Natural killer cell treated with Interleukin-12 subunit alpha and Interleukin-12 subunit beta and Interleukin-15 and Interleukin-18, amount 100 ng/mL, for 72 hours (primary cell): Measurements from ENCODE around the gene PAF1. TPM values are rescaled to one million over a fixed set of nuclear protein-coding genes. Genes with fewer than 3 reads are reported as not detected.

Experiments
- ATAC-seq, 2 donors: fragments of 150-1000 bp; cut with Tn5 transposase in 1 of 2; sonication (Bioruptor Pico), chemical (Tn5 transposase) in 1 of 2; 2 replicates each; pipeline ENCODE4 v1.10.0; 2021
- DNase-seq: peaks from one replicate; pipeline ENCODE4 v3.0.0; 2022; ENCODE audit warnings: low spot score
- H3K27ac Mint-ChIP-seq, 2 donors: 1 replicate in 1 of 2; 2 replicates in 1 of 2; pipeline ENCODE4 v1.8.0; 2022; ENCODE audit warnings: mixed read lengths in 2 of 2, mild to moderate bottlenecking in 1 of 2, moderate library complexity in 1 of 2
- H3K27me3 Mint-ChIP-seq, 2 donors: 1 replicate in 1 of 2; 2 replicates in 1 of 2; pipeline ENCODE4 v1.8.0; 2022; ENCODE audit warnings: mixed read lengths in 2 of 2
- H3K36me3 Mint-ChIP-seq: one replicate; pipeline ENCODE4 v1.8.0; 2022; ENCODE audit warnings: mixed read lengths
- H3K4me1 Mint-ChIP-seq, 2 donors: 1 replicate in 1 of 2; 2 replicates in 1 of 2; pipeline ENCODE4 v1.8.0; 2022; ENCODE audit warnings: low read depth in 2 of 2, mixed read lengths in 2 of 2, mild to moderate bottlenecking in 1 of 2
- H3K4me3 Mint-ChIP-seq: one replicate; pipeline ENCODE4 v1.8.0; 2022; ENCODE audit warnings: mixed read lengths
- H3K9me3 Mint-ChIP-seq: 2 replicates; pipeline ENCODE4 v1.8.0; 2022; ENCODE audit warnings: mixed read lengths
- total RNA-seq, 2 donors: library from RNA; stranded (reverse); gene quantifications; one replicate each; pipeline ENCODE4 v1.2.3, GENCODE V29; 2022

Gene PAF1
- total RNA-seq, 2 donors from 2014 or later: 38.1 to 39.2 TPM

DNA sequence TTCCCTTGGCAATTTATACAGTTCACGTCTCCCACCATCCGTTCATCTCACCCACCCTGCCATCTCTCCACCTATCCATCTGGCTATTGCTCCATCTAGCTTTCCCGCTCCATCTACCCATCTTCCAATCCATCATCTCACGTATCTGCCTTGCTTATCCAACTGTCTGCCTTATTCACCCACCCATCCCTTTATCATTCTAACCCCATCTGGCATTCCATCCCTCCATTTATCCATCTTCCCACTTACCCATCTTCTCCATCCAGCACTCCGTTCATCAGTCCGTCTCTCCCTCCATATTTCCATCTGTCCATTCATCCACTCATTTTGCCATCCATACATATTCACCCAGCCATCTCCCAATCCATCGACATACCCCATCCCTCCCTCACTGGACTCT lies 34.8 kb upstream of the PAF1 start:
- Mint-ChIP-seq H3K27me3 (no peaks in the 10 kb centered on the region), H3K4me1 (peaks cover 3 to 16% of the 10 kb centered on the region in 2 donors), H3K36me3 (no peaks in the 10 kb centered on the region), H3K4me3 (no peak overlapping the region), H3K27ac (no peak overlapping the region), H3K9me3 (no peaks in the 10 kb centered on the region)
- no peak for ATAC-seq
- DNase-seq: no peak

DNA sequence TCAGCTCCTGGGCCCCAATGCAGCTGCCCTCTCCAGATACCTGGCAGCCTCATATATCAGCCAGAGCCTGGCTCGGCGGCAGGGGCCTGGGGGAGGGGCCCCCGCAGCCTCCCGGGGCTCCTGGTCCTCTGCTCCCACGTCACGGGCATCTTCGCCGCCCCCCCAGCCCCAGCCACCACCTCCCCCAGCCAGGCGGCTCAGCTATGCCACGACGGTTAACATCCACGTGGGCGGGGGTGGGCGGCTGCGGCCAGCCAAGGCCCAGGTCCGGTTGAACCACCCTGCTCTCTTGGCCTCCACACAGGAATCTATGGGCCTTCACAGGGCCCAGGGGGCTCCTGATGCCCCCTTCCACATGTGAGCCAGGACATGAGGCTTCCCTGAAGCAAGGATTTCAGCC lies 34.0 kb upstream of the PAF1 start:
- peaks cover 3 to 11% of the 10 kb centered on the region in 2 donors for H3K4me1 Mint-ChIP-seq
- H3K36me3 Mint-ChIP-seq: no peaks in the 10 kb centered on the region
- no peak overlapping the region for H3K4me3 Mint-ChIP-seq
- no peaks in the 10 kb centered on the region for H3K9me3 Mint-ChIP-seq
- no peaks in the 10 kb centered on the region for H3K27me3 Mint-ChIP-seq
- no peak overlapping the region for H3K27ac Mint-ChIP-seq
- DNase-seq (no peak), ATAC-seq (no peak)

DNA sequence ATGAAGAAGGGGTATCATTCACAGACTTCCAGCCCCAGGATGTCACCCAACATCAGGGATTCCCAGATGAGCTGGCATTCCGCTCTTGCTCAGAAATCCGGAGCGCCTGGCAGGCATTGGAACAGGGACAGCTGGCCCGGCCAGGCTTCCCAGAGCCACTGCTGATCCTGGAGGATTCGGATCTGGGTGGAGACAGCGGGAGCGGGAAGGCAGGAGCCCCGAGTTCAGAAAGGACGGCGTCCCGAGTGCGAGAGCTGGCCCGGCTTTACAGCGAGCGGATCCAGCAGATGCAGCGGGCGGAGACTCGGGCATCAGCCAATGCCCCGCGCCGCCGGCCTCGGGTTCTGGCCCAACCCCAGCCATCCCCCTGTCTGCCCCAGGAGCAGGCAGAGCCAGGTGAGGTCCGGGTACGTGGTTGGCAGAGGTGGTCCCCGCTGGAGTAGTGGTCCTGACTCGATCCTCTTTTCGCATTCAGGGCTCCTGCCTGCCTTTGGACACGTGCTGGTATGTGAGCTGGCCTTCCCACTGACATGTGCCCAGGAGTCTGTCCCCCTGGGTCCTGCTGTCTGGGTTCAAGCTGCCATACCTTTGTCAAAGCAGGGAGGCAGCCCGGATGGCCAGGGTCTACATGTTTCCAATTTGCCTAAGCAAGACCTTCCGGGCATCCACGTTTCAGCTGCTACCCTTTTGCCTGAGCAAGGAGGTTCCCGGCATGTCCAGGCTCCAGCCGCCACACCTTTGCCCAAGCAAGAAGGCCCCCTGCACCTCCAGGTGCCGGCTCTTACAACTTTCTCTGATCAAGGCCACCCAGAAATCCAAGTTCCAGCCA lies 32.6 kb upstream of the PAF1 start:
- no peak for DNase-seq
- Mint-ChIP-seq H3K4me3 (no peak overlapping the region), H3K27me3 (no peaks in the 10 kb centered on the region), H3K27ac (no peak overlapping the region), H3K9me3 (no peaks in the 10 kb centered on the region), H3K36me3 (no peaks in the 10 kb centered on the region), H3K4me1 (peaks cover 3 to 11% of the 10 kb centered on the region in 2 donors)
- no peak for ATAC-seq

DNA sequence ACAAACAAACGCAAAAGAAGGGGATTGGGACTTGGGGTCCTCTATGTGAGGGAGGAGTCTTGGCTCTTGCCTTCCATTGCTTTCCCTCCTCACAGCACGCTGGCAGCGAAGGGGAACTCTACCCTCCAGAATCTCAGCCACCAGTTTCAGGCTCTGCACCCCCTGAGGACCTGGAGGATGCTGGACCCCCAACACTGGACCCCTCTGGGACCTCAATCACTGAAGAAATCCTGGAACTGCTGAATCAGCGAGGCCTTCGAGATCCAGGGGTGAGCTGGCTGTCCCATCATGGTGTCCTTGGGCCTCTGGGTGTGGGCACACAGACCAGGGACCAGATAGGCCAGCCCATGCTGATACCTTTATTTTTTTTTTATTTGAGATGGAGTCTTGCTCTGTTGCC lies 31.1 kb upstream of the PAF1 start:
- Mint-ChIP-seq H3K9me3 (no peaks in the 10 kb centered on the region), H3K4me3 (no peak overlapping the region), H3K36me3 (no peaks in the 10 kb centered on the region), H3K4me1 (peaks cover 6 to 11% of the 10 kb centered on the region in 2 donors), H3K27ac (no peak overlapping the region), H3K27me3 (no peaks in the 10 kb centered on the region)
- ATAC-seq (no peak), DNase-seq (no peak)

- H3K27ac Mint-ChIP-seq: no peak overlapping the region
- no peaks in the 10 kb centered on the region for H3K27me3 Mint-ChIP-seq
- ATAC-seq (no peak), DNase-seq (no peak)
- H3K4me1 Mint-ChIP-seq: peaks cover 4 to 5% of the 10 kb centered on the region in 2 donors
- no peaks in the 10 kb centered on the region for H3K9me3 Mint-ChIP-seq
- H3K36me3 Mint-ChIP-seq: no peaks in the 10 kb centered on the region
- no peak overlapping the region for H3K4me3 Mint-ChIP-seq
Measured at GRCh38 chr19:39420769-39421168, 29.9 kb upstream of the PAF1 start.

DNA sequence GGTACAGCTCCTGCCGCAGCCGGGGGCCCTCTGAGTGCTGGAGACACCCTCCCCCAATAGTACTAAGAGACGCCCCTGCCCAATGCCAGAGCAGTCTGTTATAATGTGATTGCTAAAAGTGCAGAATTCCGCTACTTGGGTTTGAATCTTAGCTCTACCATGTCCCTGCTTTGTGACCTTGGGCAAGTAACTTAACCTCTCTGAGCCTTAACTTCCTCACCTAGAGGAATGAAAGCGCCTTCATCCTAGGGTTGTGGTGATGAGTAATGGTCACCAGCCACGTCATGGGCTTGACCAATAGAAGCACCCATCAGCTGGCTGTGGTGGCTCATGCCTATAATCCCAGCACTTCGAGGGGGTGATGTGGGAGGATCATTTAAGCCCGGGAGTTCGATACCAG lies 28.1 kb upstream of the PAF1 start:
- Mint-ChIP-seq H3K27me3 (no peaks in the 10 kb centered on the region), H3K4me3 (no peak overlapping the region), H3K27ac (no peak overlapping the region), H3K9me3 (no peaks in the 10 kb centered on the region), H3K36me3 (no peaks in the 10 kb centered on the region), H3K4me1 (peaks cover 9 to 12% of the 10 kb centered on the region in 2 donors)
- no peak for DNase-seq
- ATAC-seq: no peak

DNA sequence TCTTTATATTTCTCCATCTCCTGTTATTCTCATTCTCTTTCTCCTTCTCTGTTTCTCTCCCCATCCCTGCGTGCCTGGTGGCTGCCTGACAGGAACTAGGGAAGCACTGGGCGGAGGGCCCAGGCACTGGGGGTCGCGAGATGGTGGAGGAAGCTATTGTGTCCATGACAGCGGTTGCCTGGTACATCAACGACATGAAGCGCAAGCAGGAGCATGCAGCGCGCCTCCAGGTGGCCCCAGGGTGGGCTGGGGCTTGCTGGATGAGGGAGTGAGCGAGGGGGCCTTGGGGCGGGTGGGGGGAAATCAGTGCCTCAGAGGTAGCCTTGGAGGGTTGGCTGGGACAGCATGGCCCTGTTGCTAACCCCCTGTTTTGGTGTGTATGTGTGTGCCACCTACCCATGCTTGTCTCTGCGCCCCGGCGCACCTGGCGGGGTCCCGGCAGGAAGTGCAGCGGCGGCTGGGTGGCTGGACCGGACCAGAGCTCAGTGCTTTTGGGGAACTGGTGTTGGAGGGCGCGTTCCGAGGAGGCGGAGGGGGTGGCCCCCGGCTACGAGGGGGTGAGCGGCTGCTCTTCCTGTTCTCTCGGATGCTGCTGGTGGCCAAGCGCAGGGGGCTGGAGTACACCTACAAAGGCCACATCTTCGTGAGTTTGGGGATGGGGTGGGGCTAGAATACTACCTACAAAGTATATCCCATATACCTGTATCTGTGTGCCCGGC lies 26.7 kb upstream of the PAF1 start:
- H3K9me3 Mint-ChIP-seq: no peaks in the 10 kb centered on the region
- no peaks in the 10 kb centered on the region for H3K27me3 Mint-ChIP-seq
- H3K4me1 Mint-ChIP-seq: peaks cover 14 to 17% of the 10 kb centered on the region in 2 donors
- H3K36me3 Mint-ChIP-seq: no peaks in the 10 kb centered on the region
- no peak for DNase-seq
- no peak for ATAC-seq
- H3K27ac Mint-ChIP-seq: no peak overlapping the region
- no peak overlapping the region for H3K4me3 Mint-ChIP-seq

DNA sequence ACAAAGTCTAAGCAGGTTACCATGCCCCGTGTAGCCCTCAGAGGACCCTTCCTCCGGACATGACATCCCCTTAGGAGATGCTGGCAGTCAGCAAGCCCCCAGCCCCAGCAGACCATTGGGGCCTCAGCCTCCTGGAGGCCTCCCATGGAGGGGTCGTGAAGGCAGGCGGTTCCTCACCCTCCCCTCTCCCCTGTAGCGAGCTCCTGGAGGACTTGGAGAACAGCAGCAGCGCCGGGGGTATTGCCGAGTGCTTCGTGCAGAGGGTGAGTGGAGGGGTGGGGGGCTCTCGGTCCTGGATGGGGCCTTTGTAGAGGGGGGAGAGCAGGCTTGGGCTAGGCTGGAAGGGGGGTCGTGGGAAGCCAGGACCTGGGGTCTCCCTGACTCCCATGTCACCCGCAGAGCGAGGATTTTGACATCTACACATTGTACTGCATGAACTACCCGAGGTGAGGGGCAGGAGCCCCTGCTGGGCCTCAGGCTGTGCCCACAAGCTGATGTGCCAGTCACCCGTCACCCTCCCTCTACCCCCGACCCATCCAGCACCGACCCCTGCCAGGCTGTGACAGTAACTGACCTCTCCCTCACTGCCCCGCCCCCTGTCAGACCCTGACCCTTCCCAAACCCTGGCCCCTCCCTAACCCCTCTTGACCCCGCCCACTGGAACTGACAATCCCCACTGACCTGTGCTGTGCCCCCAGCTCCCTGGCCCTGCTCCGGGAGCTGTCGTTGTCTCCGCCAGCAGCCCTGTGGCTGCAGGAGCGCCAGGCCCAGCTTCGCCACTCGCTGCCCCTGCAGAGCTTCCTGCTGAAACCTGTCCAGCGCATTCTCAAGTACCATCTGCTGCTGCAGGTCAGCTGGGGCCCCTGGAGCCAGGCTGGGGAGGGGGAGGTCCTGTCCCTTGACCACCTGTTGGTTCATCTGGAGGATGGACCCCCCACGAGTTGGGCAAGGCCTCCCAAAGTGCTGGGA lies 25.5 kb upstream of the PAF1 start:
- Mint-ChIP-seq H3K27ac (no peak overlapping the region), H3K27me3 (no peaks in the 10 kb centered on the region), H3K9me3 (no peaks in the 10 kb centered on the region), H3K4me3 (no peak overlapping the region), H3K36me3 (no peaks in the 10 kb centered on the region), H3K4me1 (peaks cover 23 to 26% of the 10 kb centered on the region in 2 donors)
- ATAC-seq: no peak
- no peak for DNase-seq

DNA sequence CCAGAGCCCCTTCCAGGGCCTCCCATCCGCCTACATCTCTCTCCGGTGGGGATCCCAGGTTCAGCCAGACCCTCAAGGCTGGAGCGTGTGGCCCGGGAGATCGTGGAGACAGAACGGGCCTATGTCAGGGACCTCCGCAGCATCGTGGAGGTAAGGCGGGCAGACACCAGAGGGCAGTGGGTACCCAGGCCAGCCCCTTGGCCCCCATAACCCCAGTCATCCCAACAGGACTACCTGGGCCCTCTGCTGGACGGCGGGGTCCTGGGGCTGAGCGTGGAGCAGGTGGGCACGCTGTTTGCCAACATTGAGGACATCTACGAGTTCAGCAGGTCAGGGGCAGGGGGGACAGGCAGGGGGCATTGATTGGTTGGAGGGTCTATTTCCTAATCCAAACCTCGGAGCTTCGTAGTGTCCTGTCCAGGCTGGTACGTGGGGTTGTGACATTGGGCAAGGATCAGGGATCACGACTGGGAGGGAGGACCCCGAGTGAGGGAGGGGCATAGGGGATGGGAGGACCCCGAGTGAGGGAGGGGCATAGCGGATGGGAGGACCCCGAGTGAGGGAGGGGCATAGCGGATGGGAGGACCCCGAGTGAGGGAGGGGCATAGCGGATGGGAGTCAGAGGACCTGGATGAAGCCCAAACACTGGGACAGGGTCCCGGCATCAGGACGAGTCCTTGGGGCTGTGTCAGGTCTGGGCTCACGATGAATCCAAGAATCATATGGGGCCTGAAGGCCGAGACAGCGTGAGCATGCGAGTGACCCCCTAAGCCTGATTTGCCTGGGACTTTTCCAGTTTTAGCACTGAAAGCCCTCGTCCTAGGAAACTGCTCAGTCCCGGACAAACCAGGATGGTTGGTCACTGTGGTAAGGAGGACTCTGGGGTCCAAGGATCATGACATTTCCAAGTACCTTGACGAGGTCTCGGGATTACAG lies 24.5 kb upstream of the PAF1 start:
- no peaks in the 10 kb centered on the region for H3K27me3 Mint-ChIP-seq
- DNase-seq (no peak), ATAC-seq (no peak)
- no peak overlapping the region for H3K27ac Mint-ChIP-seq
- H3K9me3 Mint-ChIP-seq: no peaks in the 10 kb centered on the region
- H3K36me3 Mint-ChIP-seq: no peaks in the 10 kb centered on the region
- peaks cover 34 to 36% of the 10 kb centered on the region in 2 donors for H3K4me1 Mint-ChIP-seq
- H3K4me3 Mint-ChIP-seq: no peak overlapping the region

GRCh38 chr19:39413911-39414608 lies 23.2 kb upstream of the PAF1 start:
- Mint-ChIP-seq H3K27ac (peak overlapping the region; percentile 54 to 76), H3K9me3 (no peaks in the 10 kb centered on the region), H3K36me3 (no peaks in the 10 kb centered on the region), H3K4me3 (peak overlapping the region; percentile 81), H3K27me3 (no peaks in the 10 kb centered on the region), H3K4me1 (peaks cover 39 to 40% of the 10 kb centered on the region in 2 donors)
- DNase-seq (no peak), ATAC-seq (no peak)

DNA sequence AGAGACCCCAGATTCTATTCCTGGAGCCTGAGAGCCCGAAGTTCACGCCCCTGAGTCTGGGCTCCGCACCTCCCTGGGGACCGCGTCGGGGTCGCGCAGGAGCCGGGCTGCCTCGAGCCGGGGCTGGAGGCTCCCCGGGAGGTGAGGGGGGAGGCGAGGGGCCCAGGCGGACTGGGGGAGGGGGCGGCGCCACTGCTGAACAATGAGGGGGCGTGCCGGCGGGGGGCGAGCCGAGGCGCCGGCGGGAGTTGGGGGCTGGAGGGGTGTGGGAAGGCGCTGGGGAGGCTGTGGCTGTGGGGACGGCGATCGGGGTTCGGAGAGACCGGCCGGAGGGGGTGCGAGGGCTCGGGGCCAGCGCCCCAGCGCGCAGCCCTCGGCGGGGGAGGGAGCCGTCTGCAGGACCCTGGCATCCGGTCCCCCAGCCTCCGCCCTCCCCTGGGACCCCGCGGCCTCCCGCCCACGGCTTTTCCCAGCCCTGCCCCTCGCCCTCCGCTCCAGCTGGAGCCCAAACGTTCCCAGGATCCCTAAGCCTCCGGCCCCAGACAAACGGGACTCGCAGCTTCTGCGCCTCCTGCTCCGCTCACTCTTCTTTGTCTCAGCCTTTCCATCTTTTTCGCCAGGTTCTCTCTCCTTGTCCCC lies 22.5 kb upstream of the PAF1 start:
- ATAC-seq: no peak
- H3K36me3 Mint-ChIP-seq: peaks cover 6% of the 10 kb centered on the region
- no peaks in the 10 kb centered on the region for H3K27me3 Mint-ChIP-seq
- peak overlapping the region; percentile 81 for H3K4me3 Mint-ChIP-seq
- H3K4me1 Mint-ChIP-seq: peaks cover 45 to 46% of the 10 kb centered on the region in 2 donors
- peak overlapping the region; percentile 76 to 78 for H3K27ac Mint-ChIP-seq
- no peak for DNase-seq
- no peaks in the 10 kb centered on the region for H3K9me3 Mint-ChIP-seq

GRCh38 chr19:39412867-39413271 lies 22.0 kb upstream of the PAF1 start:
- Mint-ChIP-seq H3K4me1 (peaks cover 50 to 52% of the 10 kb centered on the region in 2 donors), H3K27ac (peak overlapping the region in 1 of 2 donors; percentile 78), H3K36me3 (peaks cover 6% of the 10 kb centered on the region), H3K9me3 (no peaks in the 10 kb centered on the region), H3K4me3 (peak overlapping the region; percentile 81), H3K27me3 (no peaks in the 10 kb centered on the region)
- ATAC-seq (no peak), DNase-seq (no peak)
